H54 (cell line): ENCODE measurements around the gene MAPKBP1.
"Not testable (repeated sequence)": the region's sequence is repeated elsewhere in the genome, so short reads cannot be mapped to it uniquely, and the experiment has no call there.

ENCODE experiments used
- DNase-seq: peaks from one replicate; pipeline ENCODE4 v3.0.0; 2011; ENCODE audit warnings: low spot score, mixed read lengths; ENCODE audit not compliant: insufficient read length
- FAIRE-seq: peaks from 3 replicates; lab custom pipeline; 2011; peaks lifted over from hg19 to GRCh38; lab: Jason Lieb, UNC
- POLR2A ChIP-seq: IDR thresholded peaks from 2 replicates; pipeline ENCODE4 v1.6.1; 2011; ENCODE audit warnings: low read depth, mild to moderate bottlenecking, low read length

MAPKBP1 gene

DNA sequence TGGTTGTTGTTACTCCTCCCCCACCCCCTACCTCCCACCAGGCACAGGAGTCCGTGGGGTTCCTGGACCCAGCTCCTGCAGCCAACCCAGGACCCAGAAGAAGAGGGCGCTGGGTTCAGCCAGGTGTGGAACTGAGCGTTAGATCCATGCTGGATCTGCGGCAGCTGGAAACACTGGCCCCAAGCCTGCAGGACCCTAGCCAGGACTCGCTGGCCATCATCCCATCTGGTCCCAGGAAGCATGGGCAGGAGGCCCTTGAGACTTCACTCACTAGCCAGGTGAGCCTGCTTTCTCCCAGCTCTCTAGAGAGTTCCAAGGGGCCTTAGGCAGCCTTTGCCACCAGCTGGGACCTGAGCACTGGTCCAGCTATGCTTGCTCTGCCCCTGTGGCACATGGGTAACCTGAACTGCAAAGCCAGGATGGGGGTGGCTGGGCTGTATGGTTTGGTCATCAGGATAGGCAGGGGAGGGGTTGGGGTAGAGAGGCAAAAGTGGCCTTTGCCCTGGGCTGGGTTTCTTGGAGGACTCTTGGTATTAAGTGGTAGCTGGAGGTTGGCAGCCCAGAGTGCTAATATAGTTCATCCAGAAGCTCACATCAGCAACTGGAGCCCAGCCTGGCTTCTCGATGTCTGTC is 46.6 kb downstream of the MAPKBP1 start:
- DNase-seq (no peak), FAIRE-seq (no peak)
- TF ChIP-seq POLR2A = no peak

GRCh38 chr15:41821831-41822230 is 47.5 kb downstream of the MAPKBP1 start:
- FAIRE-seq (no peak), DNase-seq (no peak)

DNA sequence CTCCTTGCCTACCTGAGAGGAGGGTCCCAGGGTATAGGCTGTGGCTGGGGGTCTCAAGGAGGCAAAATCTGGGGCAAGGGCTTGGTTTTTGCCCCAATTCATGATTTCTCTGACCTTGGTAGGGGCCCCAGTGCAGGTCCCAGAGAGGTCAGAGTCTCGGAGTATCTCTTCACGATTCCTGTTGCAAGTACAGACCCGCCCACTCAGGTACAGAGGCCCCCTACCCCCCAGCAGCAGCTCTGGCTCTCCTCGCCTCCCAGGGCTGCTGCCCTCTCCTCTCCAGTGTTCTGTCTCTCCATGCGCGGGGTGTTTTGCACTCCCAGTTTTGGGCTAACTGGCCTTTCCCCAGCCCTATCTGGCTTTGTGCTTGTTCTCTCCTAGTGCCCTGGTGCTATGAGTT is 48.2 kb downstream of the MAPKBP1 start:
- FAIRE-seq = no peak
- TF ChIP-seq POLR2A = no peak
- DNase-seq = no peak

More at GRCh38 chr15:41821831-41822230, 47.5 kb downstream of the MAPKBP1 start:
- no peak for TF ChIP-seq POLR2A

- DNase-seq (no peak), FAIRE-seq (no peak)
- TF ChIP-seq POLR2A = no peak
Observed at GRCh38 chr15:41822957-41823356, 48.7 kb downstream of the MAPKBP1 start.

GRCh38 chr15:41823502-41823901 is 49.2 kb downstream of the MAPKBP1 start:
- FAIRE-seq = no peak
- no peak for TF ChIP-seq POLR2A
- DNase-seq = no peak

DNA sequence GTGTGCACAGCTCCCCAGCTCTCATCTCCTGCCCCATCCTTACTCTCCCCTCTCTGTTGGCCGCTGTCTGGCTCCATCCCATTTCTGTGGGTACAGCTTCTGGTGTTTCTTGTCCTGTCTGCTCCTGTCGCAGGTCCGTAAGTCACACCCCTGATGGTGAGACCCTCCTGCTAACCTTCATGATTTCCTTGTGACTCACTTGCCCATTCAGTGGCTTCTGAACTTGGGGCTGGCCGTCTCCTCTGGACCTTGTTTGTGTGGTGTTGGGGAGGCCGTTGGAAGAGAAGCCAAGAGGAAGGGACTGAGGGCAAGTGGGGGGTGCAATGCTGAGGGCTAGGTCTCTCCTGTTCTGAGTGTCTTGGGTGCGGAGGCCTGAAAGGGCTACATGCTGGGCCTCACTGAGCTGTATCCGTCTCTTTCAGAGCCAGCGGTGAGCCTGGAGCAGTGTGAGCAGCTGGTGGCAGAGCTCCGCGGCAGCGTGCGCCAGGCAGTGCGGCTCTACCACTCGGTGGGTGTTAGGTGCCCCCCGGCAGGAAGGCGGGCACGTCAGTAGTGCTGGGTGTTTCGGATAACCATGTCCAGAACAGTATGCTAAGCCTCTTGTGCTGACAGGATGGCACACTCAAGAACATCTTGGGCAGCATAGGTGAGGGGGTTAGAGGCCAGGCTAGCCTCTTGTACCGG is 49.9 kb downstream of the MAPKBP1 start:
- no peak for FAIRE-seq
- TF ChIP-seq POLR2A = no peak
- no peak for DNase-seq

DNA sequence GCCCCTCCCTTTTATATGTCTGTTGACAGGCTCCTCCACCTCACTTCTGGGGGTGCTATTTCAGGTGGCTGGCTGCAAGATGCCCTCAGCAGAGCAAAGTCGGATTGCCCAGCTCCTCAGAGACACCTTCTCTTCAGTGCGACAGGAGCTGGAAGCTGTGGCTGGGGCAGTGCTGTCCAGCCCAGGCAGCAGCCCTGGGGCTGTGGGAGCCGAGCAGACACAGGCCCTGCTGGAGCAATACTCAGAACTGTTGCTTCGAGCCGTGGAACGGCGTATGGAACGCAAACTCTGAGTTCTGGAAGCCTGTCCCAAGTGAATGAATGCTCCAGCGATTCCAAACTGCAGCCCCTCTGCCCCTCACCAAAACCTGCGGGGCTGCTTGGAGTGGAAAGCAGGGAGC is 50.9 kb downstream of the MAPKBP1 start:
- TF ChIP-seq POLR2A = no peak
- no peak for FAIRE-seq
- DNase-seq = no peak

DNA sequence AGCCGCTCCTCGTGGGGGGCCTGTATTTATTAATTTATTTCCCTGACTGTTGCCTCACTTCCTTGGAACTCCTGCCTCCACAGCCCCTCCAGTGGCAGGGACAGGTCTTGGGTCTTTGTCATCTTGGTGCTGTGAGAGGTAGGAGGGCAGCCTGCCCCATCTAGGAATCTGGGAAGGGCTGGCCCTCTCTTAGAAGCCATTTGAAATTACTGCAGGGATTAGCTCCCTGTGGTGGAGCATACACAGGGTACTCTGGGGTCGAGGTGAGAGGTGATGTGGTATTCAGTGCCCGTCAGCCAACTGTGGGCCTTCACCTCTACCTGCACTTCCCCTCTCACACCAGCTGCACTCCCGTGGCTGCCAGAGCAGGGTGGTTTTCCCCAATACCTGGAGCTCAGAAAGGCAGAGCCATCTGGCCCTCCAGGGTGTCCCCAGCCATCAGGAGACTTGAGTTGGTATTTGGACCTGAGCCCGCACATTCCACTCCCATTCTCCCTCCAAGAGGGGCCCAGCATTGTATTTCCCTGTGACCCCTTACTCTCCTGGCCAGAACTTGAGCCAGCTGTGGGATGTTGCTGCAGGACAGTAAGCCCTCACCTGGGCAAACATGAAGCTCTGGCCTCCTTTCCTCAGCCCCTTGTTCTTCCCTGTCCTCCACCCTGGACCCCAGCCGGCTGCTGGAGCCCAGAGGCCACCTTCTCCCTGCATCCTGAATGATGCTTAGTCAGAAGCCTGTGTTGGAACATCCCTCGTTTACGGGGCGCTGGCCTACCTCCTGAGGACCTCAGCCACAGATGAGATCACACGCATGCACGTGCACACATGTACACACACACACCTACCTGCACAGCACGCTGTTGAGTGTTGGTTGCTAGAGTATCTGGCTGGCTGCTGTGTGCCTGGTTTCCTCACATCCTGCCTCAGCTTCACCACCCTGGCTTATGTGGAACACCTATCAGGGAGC is 51.6 kb downstream of the MAPKBP1 start:
- TF ChIP-seq POLR2A = no peak
- FAIRE-seq (no peak), DNase-seq (no peak)

GRCh38 chr15:41827290-41827879 is 53.1 kb downstream of the MAPKBP1 start:
- DNase-seq (no peak), FAIRE-seq (no peak)
- TF ChIP-seq POLR2A = no peak

DNA sequence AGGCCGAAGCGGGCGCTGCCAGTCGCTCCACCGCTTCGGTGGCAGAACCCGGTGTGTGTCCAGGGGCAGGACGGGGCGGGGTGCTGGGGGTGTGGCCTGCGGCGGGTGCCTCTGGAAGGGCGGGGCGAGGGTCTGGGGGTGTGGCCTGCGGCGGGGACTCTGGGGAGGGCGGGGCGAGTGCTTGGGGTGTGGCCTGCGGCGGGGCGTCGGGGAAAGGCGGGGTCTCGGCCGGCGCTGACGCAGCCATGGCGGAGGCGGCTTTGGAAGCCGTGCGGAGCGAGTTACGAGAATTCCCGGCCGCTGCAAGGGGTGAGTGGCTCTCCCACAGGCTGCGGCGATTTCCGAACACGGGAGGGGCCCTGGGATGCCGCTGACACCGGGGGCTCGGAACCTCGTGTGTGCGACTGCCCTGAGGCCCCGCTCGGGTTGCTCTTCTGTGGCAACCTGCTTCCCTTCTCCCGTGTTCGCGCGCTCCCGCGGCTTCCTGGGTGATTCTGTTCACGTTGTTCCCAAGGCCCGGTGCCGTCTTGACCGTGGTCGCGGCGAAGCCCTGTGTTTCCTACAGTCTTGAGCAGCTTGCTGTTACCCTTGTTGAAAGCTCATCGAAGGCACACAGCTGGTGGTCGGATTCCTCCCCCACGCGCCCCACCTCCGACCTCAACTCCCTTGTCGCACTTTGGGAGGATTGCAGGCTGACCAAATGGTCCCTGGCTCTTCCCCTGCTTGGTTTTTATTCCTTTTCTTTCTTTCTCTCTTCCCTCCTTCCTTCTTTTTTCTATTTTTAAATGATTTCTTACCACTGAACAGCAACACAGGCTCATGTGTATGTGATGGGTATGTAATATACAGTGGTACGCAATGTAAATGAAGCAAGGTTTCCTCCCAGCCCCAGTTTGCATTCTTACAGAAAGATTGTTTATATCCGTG is 53.9 kb downstream of the MAPKBP1 start, which contains the start of gene JMJD7:
JMJD7 (plus strand) TSS at position 213 of the 927 bp plus-strand sequence; CDS start at position 246, 33 bp downstream.
- peak; percentile 69 for TF ChIP-seq POLR2A
- FAIRE-seq (no peak), DNase-seq (peak; percentile 97)

GRCh38 chr15:41828807-41829141 is 54.5 kb downstream of the MAPKBP1 start:
- TF ChIP-seq POLR2A = no peak
- FAIRE-seq = no peak
- no peak for DNase-seq

GRCh38 chr15:41829959-41830646 is 55.8 kb downstream of the MAPKBP1 start:
- no peak for TF ChIP-seq POLR2A
- DNase-seq (no peak), FAIRE-seq (no peak)

DNA sequence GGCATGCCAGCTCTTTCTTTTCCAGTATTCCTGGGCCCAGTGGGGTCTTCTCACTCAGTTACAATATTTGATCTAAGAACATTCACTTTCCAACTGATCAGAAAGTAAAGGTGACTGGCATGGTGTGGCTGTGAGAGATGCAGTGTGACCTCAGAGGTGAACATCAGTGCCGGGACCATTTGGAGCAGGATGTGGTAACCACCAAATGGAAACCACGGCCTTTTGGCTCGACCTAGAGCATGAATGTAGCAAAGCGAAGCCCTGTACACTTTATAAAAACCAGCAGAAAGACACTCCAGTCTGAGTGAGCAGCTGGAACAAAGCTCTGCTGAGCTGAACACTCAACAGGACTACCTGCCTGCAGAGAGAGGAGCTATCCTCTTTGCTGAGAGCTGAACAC is 57.0 kb downstream of the MAPKBP1 start:
- DNase-seq, FAIRE-seq: not testable (repeated sequence)
